ENCODE data around the gene PHACTR1. TPM values are rescaled to one million over a fixed set of nuclear protein-coding genes. Genes with fewer than 3 reads are reported as not detected.

Gene PHACTR1
- total RNA-seq, 2 experiments from 2014 or later: 1.3 to 2.3 TPM

DNA sequence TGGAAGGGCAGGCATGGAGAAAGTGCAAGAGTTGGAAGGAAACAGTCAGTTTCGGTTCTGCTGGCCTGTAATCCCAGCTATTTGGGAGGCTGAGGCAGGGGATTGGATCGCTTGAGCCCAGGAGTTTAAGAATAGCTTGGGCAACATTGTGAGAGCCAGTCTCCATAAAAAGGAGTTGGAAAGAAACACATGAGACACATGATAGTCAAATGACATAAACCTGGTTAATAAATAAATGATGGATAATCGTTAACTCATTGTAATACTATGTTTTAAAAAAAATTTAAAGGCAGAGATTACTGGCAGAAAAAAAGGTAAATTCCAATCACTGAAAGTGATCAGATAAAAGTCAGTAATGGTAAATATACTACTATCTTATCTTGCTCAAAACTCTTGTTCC, 37.2 kb upstream of the PHACTR1 start:
- Histone ChIP-seq H3K36me3 (ENCODE audit: insufficient read depth, low read length) (no peaks in the 10 kb centered on the region), H3K27me3 (ENCODE audit: control insufficient read depth in 1 of 2, insufficient read depth in 2 of 2, low read length in 2 of 2) (peaks cover 0 to 2% of the 10 kb centered on the region in 2 experiments), H3K27ac (ENCODE audit: low read depth in 1 of 2, low read length in 2 of 2) (no peak overlapping the region), H3K4me1 (ENCODE audit: insufficient read depth, low read length) (no peaks in the 10 kb centered on the region), H3K4me3 (ENCODE audit: low read length) (no peak overlapping the region), H3K9me3 (ENCODE audit: control insufficient read depth in 1 of 2, insufficient read depth in 1 of 2, low read length in 2 of 2) (no peaks in the 10 kb centered on the region)
- Mint-ChIP-seq H3K36me3 (ENCODE audit: low read depth) (no peaks in the 10 kb centered on the region), H3K9me3 (peaks cover 2% of the 10 kb centered on the region), H3K4me1 (ENCODE audit: low read depth) (no peaks in the 10 kb centered on the region), H3K27ac (no peak overlapping the region), H3K4me3 (no peak overlapping the region), H3K27me3 (peaks cover 5% of the 10 kb centered on the region)
- ChIA-PET POLR2A (no interaction called here), CTCF (no interaction called here)
- intact Hi-C loops (cut with DNase I, micrococcal nuclease): no loop called here
- TF ChIP-seq, protein P1, sequence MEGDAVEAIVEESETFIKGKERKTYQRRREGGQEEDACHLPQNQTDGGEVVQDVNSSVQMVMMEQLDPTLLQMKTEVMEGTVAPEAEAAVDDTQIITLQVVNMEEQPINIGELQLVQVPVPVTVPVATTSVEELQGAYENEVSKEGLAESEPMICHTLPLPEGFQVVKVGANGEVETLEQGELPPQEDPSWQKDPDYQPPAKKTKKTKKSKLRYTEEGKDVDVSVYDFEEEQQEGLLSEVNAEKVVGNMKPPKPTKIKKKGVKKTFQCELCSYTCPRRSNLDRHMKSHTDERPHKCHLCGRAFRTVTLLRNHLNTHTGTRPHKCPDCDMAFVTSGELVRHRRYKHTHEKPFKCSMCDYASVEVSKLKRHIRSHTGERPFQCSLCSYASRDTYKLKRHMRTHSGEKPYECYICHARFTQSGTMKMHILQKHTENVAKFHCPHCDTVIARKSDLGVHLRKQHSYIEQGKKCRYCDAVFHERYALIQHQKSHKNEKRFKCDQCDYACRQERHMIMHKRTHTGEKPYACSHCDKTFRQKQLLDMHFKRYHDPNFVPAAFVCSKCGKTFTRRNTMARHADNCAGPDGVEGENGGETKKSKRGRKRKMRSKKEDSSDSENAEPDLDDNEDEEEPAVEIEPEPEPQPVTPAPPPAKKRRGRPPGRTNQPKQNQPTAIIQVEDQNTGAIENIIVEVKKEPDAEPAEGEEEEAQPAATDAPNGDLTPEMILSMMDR (IDR thresholded peaks at IDR 0.05): no peak
- DNase-seq: no peak
- ATAC-seq (ENCODE audit: poor library complexity): no peak

GRCh38 chr6:12693122-12693521, 23.4 kb upstream of the PHACTR1 start:
- Mint-ChIP-seq H3K27ac (no peak overlapping the region), H3K4me1 (ENCODE audit: low read depth) (no peaks in the 10 kb centered on the region), H3K36me3 (ENCODE audit: low read depth) (no peaks in the 10 kb centered on the region), H3K9me3 (no peaks in the 10 kb centered on the region), H3K4me3 (no peak overlapping the region), H3K27me3 (peaks cover 3% of the 10 kb centered on the region)
- no peaks in the 10 kb centered on the region for H3K4me1 ChIP-seq (ENCODE audit: insufficient read depth, low read length)
- TF ChIP-seq, protein P1 (IDR thresholded peaks at IDR 0.05): no peak
- no peaks in the 10 kb centered on the region for H3K27me3 ChIP-seq (ENCODE audit: control insufficient read depth in 1 of 2, insufficient read depth in 2 of 2, low read length in 2 of 2)
- H3K27ac ChIP-seq (ENCODE audit: low read depth in 1 of 2, low read length in 2 of 2): no peak overlapping the region
- ATAC-seq (ENCODE audit: poor library complexity) (no peak), DNase-seq (no peak)
- CTCF ChIA-PET: no interaction called here
- no peak overlapping the region for H3K4me3 ChIP-seq (ENCODE audit: low read length)
- POLR2A ChIA-PET: no interaction called here
- H3K36me3 ChIP-seq (ENCODE audit: insufficient read depth, low read length): no peaks in the 10 kb centered on the region
- intact Hi-C loops (cut with DNase I, micrococcal nuclease): no loop called here
- H3K9me3 ChIP-seq (ENCODE audit: control insufficient read depth in 1 of 2, insufficient read depth in 1 of 2, low read length in 2 of 2): no peaks in the 10 kb centered on the region

- TF ChIP-seq, protein P1 (IDR thresholded peaks at IDR 0.05): no peak
- Histone ChIP-seq H3K4me3 (ENCODE audit: low read length) (no peak overlapping the region), H3K27ac (ENCODE audit: low read depth in 1 of 2, low read length in 2 of 2) (no peak overlapping the region), H3K27me3 (ENCODE audit: control insufficient read depth in 1 of 2, insufficient read depth in 2 of 2, low read length in 2 of 2) (peaks cover 0 to 4% of the 10 kb centered on the region in 2 experiments), H3K9me3 (ENCODE audit: control insufficient read depth in 1 of 2, insufficient read depth in 1 of 2, low read length in 2 of 2) (no peaks in the 10 kb centered on the region), H3K4me1 (ENCODE audit: insufficient read depth, low read length) (no peaks in the 10 kb centered on the region), H3K36me3 (ENCODE audit: insufficient read depth, low read length) (no peaks in the 10 kb centered on the region)
- Mint-ChIP-seq H3K9me3 (no peaks in the 10 kb centered on the region), H3K36me3 (ENCODE audit: low read depth) (no peaks in the 10 kb centered on the region), H3K27ac (no peak overlapping the region), H3K4me3 (no peak overlapping the region), H3K4me1 (ENCODE audit: low read depth) (no peaks in the 10 kb centered on the region), H3K27me3 (peaks cover 20% of the 10 kb centered on the region)
- CTCF ChIA-PET: no interaction called here
- ATAC-seq (ENCODE audit: poor library complexity): no peak
- POLR2A ChIA-PET: no interaction called here
- DNase-seq: no peak
- intact Hi-C loops (cut with DNase I, micrococcal nuclease): no loop called here
Observed at GRCh38 chr6:12698298-12698697, 18.3 kb upstream of the PHACTR1 start.

All from CD4-positive, alpha-beta T cell (primary cell).